HepG2 (cell line): ENCODE data around the gene MTFP1. TPM values are rescaled to one million over a fixed set of nuclear protein-coding genes. Genes with fewer than 3 reads are reported as not detected.

Experiments
- ERF ChIP-seq: IDR thresholded peaks from 2 replicates; pipeline ENCODE4 v1.6.1; 2018; ENCODE audit warnings: missing biosample characterization, missing genetic modification reagents
- ETV5 ChIP-seq: IDR thresholded peaks from 2 replicates; pipeline ENCODE4 v1.6.1; 2018; ENCODE audit warnings: missing biosample characterization, missing genetic modification reagents, inconsistent platforms, borderline replicate concordance
- FOXO4 ChIP-seq: sonication (generic); formaldehyde crosslinking; conservative IDR thresholded peaks from 2 replicates; pipeline ENCODE4 v1.8.1; 2023; ENCODE audit warnings: missing genetic modification reagents
- GATAD2A ChIP-seq: IDR thresholded peaks from 2 replicates; pipeline ENCODE4 v1.6.1; 2016
- HNF4A ChIP-seq: sonication (generic); formaldehyde crosslinking; IDR thresholded peaks from 2 replicates; pipeline ENCODE4 v1.4.0; 2020; ENCODE audit warnings: missing genetic modification reagents
- IRF2 ChIP-seq: IDR thresholded peaks from 2 replicates; pipeline ENCODE4 v1.6.1; 2018; ENCODE audit warnings: missing genetic modification reagents, missing compliant biosample characterization
- KDM5B ChIP-seq: sonication (generic); formaldehyde crosslinking; IDR thresholded peaks from 2 replicates; pipeline ENCODE4 v1.4.0; 2020; ENCODE audit warnings: missing genetic modification reagents, mild to moderate bottlenecking, borderline replicate concordance
- MAX ChIP-seq: IDR thresholded peaks from 2 replicates; pipeline ENCODE4 v1.6.1; 2012; ENCODE audit warnings: inconsistent platforms
- MXD4 ChIP-seq: IDR thresholded peaks from 2 replicates; pipeline ENCODE4 v1.6.1; 2016; ENCODE audit warnings: mild to moderate bottlenecking, missing biosample characterization, missing genetic modification reagents
- NCOA1 ChIP-seq: sonication (generic); formaldehyde crosslinking; IDR thresholded peaks from 2 replicates; pipeline ENCODE4 v1.9.0; 2021; ENCODE audit warnings: missing genetic modification reagents
- NR2F6 ChIP-seq, 2 experiments: IDR thresholded peaks; 2 replicates each; pipeline ENCODE4 v1.6.1; 2016; ENCODE audit warnings: antibody characterized with exemption in 1 of 2, mild to moderate bottlenecking in 1 of 2
- SOX5 ChIP-seq: IDR thresholded peaks from 2 replicates; pipeline ENCODE4 v1.6.1; 2016; ENCODE audit warnings: borderline replicate concordance
- YY1 ChIP-seq: IDR thresholded peaks from 2 replicates; pipeline ENCODE4 v1.6.1; 2011; ENCODE audit warnings: low read length, low read depth, moderate library complexity, mild to moderate bottlenecking; ENCODE audit not compliant: insufficient read depth, insufficient replicate concordance
- ZBTB39 ChIP-seq: sonication (generic); formaldehyde crosslinking; IDR thresholded peaks from 2 replicates; pipeline ENCODE4 v1.5.0; 2020; ENCODE audit warnings: missing genetic modification reagents
- ZMYM4 ChIP-seq: sonication (generic); formaldehyde crosslinking; IDR thresholded peaks from 2 replicates; pipeline ENCODE4 v1.8.1; 2023; ENCODE audit warnings: mild to moderate bottlenecking, missing genetic modification reagents
- ZNF260 ChIP-seq: sonication (generic); formaldehyde crosslinking; IDR thresholded peaks from 2 replicates; pipeline ENCODE4 v1.4.0; 2020; ENCODE audit warnings: missing genetic modification reagents, low read depth, mild to moderate bottlenecking, borderline replicate concordance
- ZNF280D ChIP-seq: sonication (generic); formaldehyde crosslinking; IDR thresholded peaks from 2 replicates; pipeline ENCODE4 v1.5.1; 2020; ENCODE audit warnings: mild to moderate bottlenecking, missing genetic modification reagents
- ZSCAN25 ChIP-seq: sonication (generic); formaldehyde crosslinking; IDR thresholded peaks from 2 replicates; pipeline ENCODE4 v1.8.0; 2022; ENCODE audit warnings: mild to moderate bottlenecking, missing genetic modification reagents
- polyA plus RNA-seq, 8 experiments: library from polyadenylated mRNA; depleted of rRNA in 3 of 8; stranded (reverse) in 7 of 8; unstranded in 1 of 8; fragments of >200 nt; fragmentation: Illumina TruSeq in 4 of 8; extraction: Trizol in 4 of 8; gene quantifications; 2 replicates each; pipeline versions ENCODE4 v1.2.1 to v1.2.3, GENCODE V29; 2011 to 2016; ENCODE audit warnings: low read depth in 4 of 8, missing spikeins in 1 of 8, mixed read lengths in 1 of 8; ENCODE audit not compliant: insufficient read depth in 1 of 8
- total RNA-seq, 5 experiments: library from RNA; depleted of rRNA; stranded (reverse); fragments of >200 nt; fragmentation: Illumina TruSeq; extraction: Trizol; gene quantifications; 2 replicates each; pipeline ENCODE4 v1.2.3, GENCODE V29; 2016; ENCODE audit warnings: low read depth in 1 of 5
- TF ChIP-seq, protein P1 (sequence below): sonication (generic); formaldehyde crosslinking; IDR thresholded peaks from 2 replicates; pipeline ENCODE4 v1.8.1; 2023; ENCODE audit warnings: mild to moderate bottlenecking, missing genetic modification reagents

The MTFP1 gene
- total and polyA plus RNA-seq, 2 of the 13 experiments (the other 11 are each of a cell fraction or from before 2014, with no cell fraction given): 29.5 to 45.6 TPM

DNA sequence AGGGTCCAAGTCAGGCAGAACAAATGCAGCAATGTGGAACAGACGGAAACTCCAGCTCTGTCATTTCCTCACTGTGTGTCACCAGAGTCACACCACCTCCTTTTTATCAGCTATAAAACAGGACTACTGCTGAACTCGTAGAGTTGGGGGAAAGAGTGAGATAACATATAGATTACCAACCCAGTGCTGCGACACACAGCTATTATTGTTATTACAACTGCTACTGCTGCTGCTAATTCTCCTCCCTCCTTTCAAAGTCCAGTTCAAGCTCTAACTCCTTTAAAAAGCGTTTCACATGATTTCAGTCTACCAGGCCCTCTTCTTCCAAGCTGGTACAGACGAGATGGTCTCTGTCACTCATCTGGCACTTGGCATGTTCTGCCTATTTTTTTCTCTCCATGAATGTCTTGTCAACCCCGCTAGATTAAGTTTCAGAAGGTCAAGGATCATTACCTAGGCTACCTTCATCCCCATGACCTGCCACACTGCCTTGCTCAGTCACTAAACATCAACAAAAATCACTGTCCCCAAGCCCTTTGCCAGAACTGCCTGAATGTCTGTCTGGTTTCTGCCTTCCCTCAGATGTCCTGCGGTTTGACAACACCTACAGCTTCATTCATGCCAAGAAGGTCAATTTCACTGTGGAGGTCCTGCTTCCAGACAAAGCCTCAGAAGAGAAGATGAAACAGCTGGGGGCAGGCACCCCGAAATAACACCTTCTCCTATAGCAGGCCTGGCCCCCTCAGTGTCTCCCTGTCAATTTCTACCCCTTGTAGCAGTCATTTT is 3.7 kb upstream of the MTFP1 start (continued):
- TF ChIP-seq ZBTB39 (CRISPR knock-in tag): 0 out of 2 replicates have a peak, but pooled peaks have one; percentile 33
- 0 out of 2 replicates have a peak, but pooled peaks have one; percentile 15 for TF ChIP-seq ERF
- TF ChIP-seq ZNF260 (CRISPR knock-in tag): no peak
- TF ChIP-seq IRF2 (CRISPR knock-in tag): peak; percentile 6; the same call in 1 of the 2 replicates
- TF ChIP-seq MXD4 (CRISPR knock-in tag): 0 out of 2 replicates have a peak, but pooled peaks have one; percentile 43
- TF ChIP-seq ETV5 (CRISPR knock-in tag): peak; percentile 21; the same call in 1 of the 2 replicates
- 0 out of 2 replicates have a peak, but pooled peaks have one; percentile 21 for TF ChIP-seq KDM5B
- TF ChIP-seq, protein P1, sequence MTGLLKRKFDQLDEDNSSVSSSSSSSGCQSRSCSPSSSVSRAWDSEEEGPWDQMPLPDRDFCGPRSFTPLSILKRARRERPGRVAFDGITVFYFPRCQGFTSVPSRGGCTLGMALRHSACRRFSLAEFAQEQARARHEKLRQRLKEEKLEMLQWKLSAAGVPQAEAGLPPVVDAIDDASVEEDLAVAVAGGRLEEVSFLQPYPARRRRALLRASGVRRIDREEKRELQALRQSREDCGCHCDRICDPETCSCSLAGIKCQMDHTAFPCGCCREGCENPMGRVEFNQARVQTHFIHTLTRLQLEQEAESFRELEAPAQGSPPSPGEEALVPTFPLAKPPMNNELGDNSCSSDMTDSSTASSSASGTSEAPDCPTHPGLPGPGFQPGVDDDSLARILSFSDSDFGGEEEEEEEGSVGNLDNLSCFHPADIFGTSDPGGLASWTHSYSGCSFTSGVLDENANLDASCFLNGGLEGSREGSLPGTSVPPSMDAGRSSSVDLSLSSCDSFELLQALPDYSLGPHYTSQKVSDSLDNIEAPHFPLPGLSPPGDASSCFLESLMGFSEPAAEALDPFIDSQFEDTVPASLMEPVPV (CRISPR knock-in tag): no peak; the same call in 1 of the 2 replicates
- TF ChIP-seq ZMYM4: 0 out of 2 replicates have a peak, but pooled peaks have one; percentile 22
- 0 out of 2 replicates have a peak, but pooled peaks have one; percentile 68 for TF ChIP-seq NCOA1 (CRISPR knock-in tag)
- peak; percentile 60 for TF ChIP-seq GATAD2A
- TF ChIP-seq FOXO4: 0 out of 2 replicates have a peak, but pooled peaks have one; percentile 75
- peak; percentile 80 for TF ChIP-seq HNF4A (CRISPR knock-in tag)
- peak; percentile 16; the same call in 1 of the 2 replicates for TF ChIP-seq NR2F6 (IDR thresholded peaks at IDR 0.05)
- TF ChIP-seq NR2F6 (CRISPR knock-in tag; IDR thresholded peaks at IDR 0.05): peak; percentile 26; the same call in 1 of the 2 replicates
- TF ChIP-seq SOX5 (CRISPR knock-in tag): peak; percentile 23; the same call in 1 of the 2 replicates
- peak; percentile 30; the same call in 1 of the 2 replicates for TF ChIP-seq MAX
- no peak for TF ChIP-seq YY1
- peak; percentile 51; the same call in 1 of the 2 replicates for TF ChIP-seq ZSCAN25 (CRISPR knock-in tag)
- TF ChIP-seq ZNF280D: no peak
